Right lobe of liver (tissue), 6 donors: Measurements from ENCODE around the gene NUDT7. TPM values are rescaled to one million over a fixed set of nuclear protein-coding genes. Genes with fewer than 3 reads are reported as not detected.

Source experiments
- ATAC-seq, 4 donors: fragments of 200-7000 bp; cut with Tn5 transposase; one replicate each; pipeline ENCODE4 v1.9.1; 2020; ENCODE audit warnings: mild to moderate bottlenecking in 4 of 4, moderate library complexity in 4 of 4
- DNase-seq, 3 donors: peaks; one replicate each; pipeline ENCODE4 v3.0.0-alpha.2; 2020
- H3K27ac ChIP-seq, 3 donors: fragments of 200-600 bp; one replicate each; pipeline ENCODE4 v1.8.0; 2022
- H3K27me3 ChIP-seq, 2 donors: fragments of 200-600 bp; one replicate each; pipeline ENCODE4 v1.8.0; 2022
- H3K36me3 ChIP-seq, 4 donors: fragments of 200-600 bp; sonication (generic) in 1 of 4; one replicate each; pipeline versions ENCODE4 v1.5.1 to v1.8.0; 2017 to 2022; ENCODE audit warnings: control low read depth in 1 of 4
- H3K4me1 ChIP-seq, 4 donors: fragments of 200-600 bp; sonication (generic) in 1 of 4; one replicate each; pipeline versions ENCODE4 v1.5.1 to v1.8.0; 2017 to 2022; ENCODE audit warnings: control low read depth in 1 of 4
- H3K4me3 ChIP-seq, 3 donors: fragments of 200-600 bp; one replicate each; pipeline ENCODE4 v1.8.0; 2022
- H3K9me3 ChIP-seq, 4 donors: fragments of 200-600 bp; sonication (generic) in 1 of 4; one replicate each; pipeline versions ENCODE4 v1.5.1 to v1.8.0; 2017 to 2022; ENCODE audit warnings: control low read depth in 1 of 4
- CTCF ChIP-seq, 4 donors: fragments of 200-600 bp in 3 of 4; fragments of 450-650 bp in 1 of 4; IDR thresholded peaks; one replicate each; pipeline versions ENCODE4 v1.5.1 to v1.8.0; 2016 to 2022; ENCODE audit warnings: antibody characterized with exemption in 4 of 4, mild to moderate bottlenecking in 2 of 4
- POLR2A ChIP-seq: fragments of 450-650 bp; IDR thresholded peaks from one replicate; pipeline ENCODE4 v1.6.1; 2017; ENCODE audit warnings: antibody characterized with exemption, mild to moderate bottlenecking
- WGBS: methylation state at CpG from one replicate; pipeline ENCODE4 v1.1.6; 2018; ENCODE audit warnings: low coverage, low lambda C conversion rate; ENCODE audit not compliant: insufficient coverage; ENCODE audit errors: missing lambda C conversion rate; 5-methylcytosine and 5-hydroxymethylcytosine counted together
- intact Hi-C, 2 donors: fragments of 100-400 bp; cut with DNase I; formaldehyde crosslinking; loops; one replicate each; pipeline versions ENCODE4 v1.11.2 to v1.14.1; 2022
- total RNA-seq, 6 experiments: library from RNA; depleted of rRNA in 2 of 6; stranded (reverse); fragments of >200 nt in 2 of 6; fragmentation: NEBNext Ultra II Directional in 3 of 6; extraction: Animal tissue kit (Norgen Biotek cat#: 25700) in 3 of 6; gene quantifications; one replicate each; pipeline versions ENCODE4 v1.1.0 to v1.2.4, GENCODE V29; 2016 to 2023
- donor health status: DM: no; HTN: yes; CAD: no.
- donor health status: DM: no; HTN: no; CAD: no.
- donor health status: DM: no; HTN: no; CAD: no.
- donor health status: DM: no; HTN: yes; CAD: no.
- donor health status: DM: no; HTN: yes; CAD: no.

Gene NUDT7
- total RNA-seq, 6 experiments from 2014 or later: 24.6 to 35.0 (median 29.5) TPM

- peak; percentile 19 for TF ChIP-seq POLR2A
- TF ChIP-seq CTCF (IDR thresholded peaks at IDR 0.05): no peak
- no peaks in the 10 kb centered on the region for H3K9me3 ChIP-seq
- peak overlapping the region; percentile 81 to 97 (median 96) for H3K27ac ChIP-seq
- no peaks in the 10 kb centered on the region for H3K36me3 ChIP-seq
- ATAC-seq: peak; percentile 79 to 93 (median 87)
- peak overlapping the region in 1 of 3 donors; percentile 1 for H3K4me3 ChIP-seq
- peaks cover 0 to 33% (median 12%) of the 10 kb centered on the region in 4 donors for H3K4me1 ChIP-seq
- intact Hi-C loops: no loop called here
- DNase-seq: peak; percentile 61 to 83 (median 71)
- H3K27me3 ChIP-seq: no peaks in the 10 kb centered on the region
- WGBS: 30% methylated on average over 5 of the region's 6 CpGs
Observed at GRCh38 chr16:77775911-77776909, 53.9 kb downstream of the NUDT7 start.

GRCh38 chr16:77777745-77778144 is 55.4 kb downstream of the NUDT7 start:
- Histone ChIP-seq H3K27ac (peak overlapping the region; percentile 81 to 97 (median 96)), H3K9me3 (no peaks in the 10 kb centered on the region), H3K4me3 (no peak overlapping the region), H3K4me1 (peaks cover 0 to 24% (median 12%) of the 10 kb centered on the region in 4 donors), H3K27me3 (no peaks in the 10 kb centered on the region), H3K36me3 (no peaks in the 10 kb centered on the region)
- peak; percentile 13 to 44 (median 28) for ATAC-seq
- WGBS: 66% methylated on average over 4 of the region's 4 CpGs
- DNase-seq: no peak
- TF ChIP-seq POLR2A: no peak
- intact Hi-C loops: no loop called here

GRCh38 chr16:77780378-77780837 is 58.1 kb downstream of the NUDT7 start:
- Histone ChIP-seq H3K27me3 (no peaks in the 10 kb centered on the region), H3K4me3 (no peak overlapping the region), H3K36me3 (no peaks in the 10 kb centered on the region), H3K27ac (no peak overlapping the region), H3K9me3 (no peaks in the 10 kb centered on the region), H3K4me1 (peaks cover 0 to 22% (median 10%) of the 10 kb centered on the region in 4 donors)
- ATAC-seq (peak in 1 of 4 donors; percentile 37), DNase-seq (peak in 1 of 3 donors; percentile 35)
- 61% methylated on average over 9 of the region's 9 CpGs for WGBS
- intact Hi-C loops: loop anchor here in 1 of 2 donors (10.0 kb wide), 2 partner anchors 96 to 184 kb away; no protein-coding TSS in a partner anchor
- TF ChIP-seq POLR2A (no peak), CTCF (IDR thresholded peaks at IDR 0.05) (no peak)

- no peak for TF ChIP-seq CTCF (IDR thresholded peaks at IDR 0.05)
- TF ChIP-seq POLR2A: no peak
- no peak overlapping the region for H3K4me3 ChIP-seq
- H3K9me3 ChIP-seq: no peaks in the 10 kb centered on the region
- intact Hi-C loops: loop anchor here in 1 of 2 donors (10.0 kb wide), 2 partner anchors 96 to 184 kb away; no protein-coding TSS in a partner anchor
- H3K27ac ChIP-seq: no peak overlapping the region
- peaks cover 0 to 16% (median 8%) of the 10 kb centered on the region in 4 donors for H3K4me1 ChIP-seq
- no peaks in the 10 kb centered on the region for H3K36me3 ChIP-seq
- no peak for DNase-seq
- H3K27me3 ChIP-seq: no peaks in the 10 kb centered on the region
- no peak for ATAC-seq
Observed at GRCh38 chr16:77781091-77781490, 58.8 kb downstream of the NUDT7 start.

GRCh38 chr16:77782694-77783093 is 60.4 kb downstream of the NUDT7 start:
- Histone ChIP-seq H3K27ac (no peak overlapping the region), H3K36me3 (no peaks in the 10 kb centered on the region), H3K4me3 (no peak overlapping the region), H3K4me1 (peaks cover 0 to 7% (median 3%) of the 10 kb centered on the region in 4 donors), H3K27me3 (peaks cover 0 to under 1% of the 10 kb centered on the region in 2 donors), H3K9me3 (no peaks in the 10 kb centered on the region)
- peak; percentile 46 to 80 (median 71) for TF ChIP-seq CTCF (IDR thresholded peaks at IDR 0.05)
- TF ChIP-seq POLR2A: no peak
- ATAC-seq: peak; percentile 75 to 91 (median 88)
- DNase-seq: no peak
- intact Hi-C loops: loop anchor here in 1 of 2 donors (10.0 kb wide), 2 partner anchors 98 to 182 kb away; no protein-coding TSS in a partner anchor
- 27% methylated on average over 2 of the region's 2 CpGs for WGBS
